K562 (cell line): ENCODE results near the gene PDCD6IP. TPM values are rescaled to one million over a fixed set of nuclear protein-coding genes. Genes with fewer than 3 reads are reported as not detected.
A peak's percentile ranks its signal among the peaks of the same experiment; 100 is the strongest.

Experiments used
- AFF1 ChIP-seq, 2 experiments: fragments of 450-650 bp; IDR thresholded peaks; 2 replicates each; pipeline ENCODE4 v1.6.1; 2018; ENCODE audit warnings: mild to moderate bottlenecking in 2 of 2, low read depth in 1 of 2; ENCODE audit not compliant: partially characterized antibody in 2 of 2
- ARNT ChIP-seq, 2 experiments: fragments of 450-650 bp; IDR thresholded peaks; 2 replicates each; pipeline ENCODE4 v1.6.1; 2016; ENCODE audit warnings: mild to moderate bottlenecking in 1 of 2
- CLOCK ChIP-seq: fragments of 250-450 bp; sonication (Bioruptor Pico); IDR thresholded peaks from 2 replicates; pipeline ENCODE4 v1.4.0; 2020; ENCODE audit warnings: mild to moderate bottlenecking, moderate library complexity, borderline replicate concordance
- DMBX1 ChIP-seq: fragments of 250-450 bp; sonication (Bioruptor Pico); IDR thresholded peaks from 2 replicates; pipeline ENCODE4 v1.8.0; 2022; ENCODE audit warnings: inconsistent platforms, mild to moderate bottlenecking, moderate library complexity, borderline replicate concordance
- ETV6 ChIP-seq, 3 experiments: fragments of 150-350 bp in 1 of 3; sonication (generic) in 1 of 3; formaldehyde crosslinking in 1 of 3; IDR thresholded peaks; 2 replicates each; pipeline versions ENCODE4 v1.6.1 to v1.8.0; 2014 to 2022; ENCODE audit warnings: borderline replicate concordance in 2 of 3, low read depth in 2 of 3, antibody characterized with exemption in 1 of 3, low read length in 1 of 3, mild to moderate bottlenecking in 1 of 3, missing genetic modification reagents in 1 of 3
- FOS ChIP-seq: IDR thresholded peaks from 3 replicates; pipeline ENCODE4 v1.6.1; 2011; ENCODE audit not compliant: insufficient read length; ENCODE audit errors: extremely low read depth
- PATZ1 ChIP-seq: fragments of 250-450 bp; sonication (Bioruptor Pico); IDR thresholded peaks from 2 replicates; pipeline ENCODE4 v1.5.0; 2020; ENCODE audit warnings: mild to moderate bottlenecking, borderline replicate concordance
- SMARCB1 ChIP-seq: IDR thresholded peaks from 2 replicates; pipeline ENCODE4 v1.6.1; 2011; ENCODE audit warnings: improper control_type of control experiment, low read depth; ENCODE audit not compliant: insufficient read length
- TCFL5 ChIP-seq: fragments of 250-450 bp; sonication (Bioruptor Pico); conservative IDR thresholded peaks from 2 replicates; pipeline ENCODE4 v1.6.1; 2021; ENCODE audit warnings: mild to moderate bottlenecking, moderate library complexity, matching md5 sums
- ZBED1 ChIP-seq: IDR thresholded peaks from 2 replicates; pipeline ENCODE4 v1.6.1; 2014
- ZC3H4 ChIP-seq: sonication (generic); formaldehyde crosslinking; IDR thresholded peaks from 2 replicates; pipeline ENCODE4 v1.9.0; 2021; ENCODE audit warnings: missing genetic modification reagents, borderline replicate concordance
- ZC3H8 ChIP-seq: fragments of 450-650 bp; IDR thresholded peaks from 2 replicates; pipeline ENCODE4 v1.6.1; 2017
- ZNF24 ChIP-seq: fragments of 450-650 bp; IDR thresholded peaks from 2 replicates; pipeline ENCODE4 v1.6.1; 2016
- ZNF280A ChIP-seq: fragments of 450-650 bp; IDR thresholded peaks from 2 replicates; pipeline ENCODE4 v1.6.1; 2018; ENCODE audit warnings: mild to moderate bottlenecking, low read depth; ENCODE audit not compliant: partially characterized antibody
- ZNF79 ChIP-seq: fragments of 250-450 bp; sonication (Bioruptor Pico); IDR thresholded peaks from 2 replicates; pipeline ENCODE4 v1.4.0; 2020; ENCODE audit warnings: low read depth, mild to moderate bottlenecking, moderate library complexity
- polyA plus RNA-seq, 8 experiments: library from polyadenylated mRNA; depleted of rRNA in 4 of 8; stranded (reverse) in 5 of 8; unstranded in 3 of 8; fragments of >200 nt; fragmentation: Nextera tagmentation in 2 of 8; fragmentation: Illumina TruSeq in 1 of 8; extraction: Ambion mirVana in 2 of 8; extraction: Trizol in 1 of 8; gene quantifications; 2 replicates each; pipeline versions ENCODE4 v1.2.1 to v1.2.3, GENCODE V29; 2011 to 2014; ENCODE audit warnings: inconsistent platforms in 1 of 8, missing spikeins in 1 of 8
- total RNA-seq, 7 experiments: library from RNA; depleted of rRNA in 6 of 7; stranded (reverse); fragments of >200 nt in 6 of 7; fragmentation: Illumina TruSeq in 2 of 7; extraction: Trizol in 2 of 7; gene quantifications; 2 replicates each; pipeline versions ENCODE4 v1.2.1 to v1.2.3, GENCODE V29; 2011 to 2021; ENCODE audit warnings: low replicate concordance in 1 of 7

PDCD6IP gene
- total and polyA plus RNA-seq, 9 of the 15 experiments (the other 6 are each of a cell fraction or from before 2014, with no cell fraction given): 40.2 to 302 (median 122) TPM

GRCh38 chr3:33900809-33901505 lies 102.5 kb downstream of the PDCD6IP start (continued):
- TF ChIP-seq CLOCK (CRISPR knock-in tag) (no peak), ZNF280A (no peak), TCFL5 (no peak), SMARCB1 (no peak), FOS (peak; percentile 15), ARNT (IDR thresholded peaks at IDR 0.05) (peak; percentile 94 to 99), ETV6 (IDR thresholded peaks at IDR 0.05; ENCODE audit: borderline replicate concordance in 1 of 2, low read depth in 2 of 2, low read length in 1 of 2) (peak in 1 of 2 experiments; percentile 87; a peak in 2 of 4 replicates), ETV6 (CRISPR knock-in tag; IDR thresholded peaks at IDR 0.05; ENCODE audit: borderline replicate concordance) (no peak), DMBX1 (CRISPR knock-in tag) (peak; percentile 89; the same call in 1 of the 2 replicates), PATZ1 (no peak), ZBED1 (0 out of 2 replicates have a peak, but pooled peaks have one; percentile 68), ZC3H4 (CRISPR knock-in tag) (no peak), ZNF79 (no peak), AFF1 (IDR thresholded peaks at IDR 0.05; ENCODE audit: low read depth in 1 of 2, partially characterized antibody in 2 of 2) (peak; percentile 71 to 89), ZC3H8 (0 out of 2 replicates have a peak, but pooled peaks have one; percentile 20), ZNF24 (peak; percentile 72; the same call in 1 of the 2 replicates)
